ENCODE data around the gene SCRT2. TPM values are rescaled to one million over a fixed set of nuclear protein-coding genes. Genes with fewer than 3 reads are reported as not detected.

Gene SCRT2
- total and polyA plus RNA-seq, 9 of the 15 experiments (the other 6 are each of a cell fraction or from before 2014, with no cell fraction given) = 0.04 to 0.75 (median 0.13) TPM; not detected in 2

GRCh38 chr20:684676-685319 is 9.2 kb upstream of the SCRT2 start (continued):
- TF ChIP-seq E2F6 (IDR thresholded peaks at IDR 0.05; ENCODE audit: borderline replicate concordance in 1 of 2, extremely low read depth in 1 of 2, insufficient read depth in 1 of 2, insufficient read length in 1 of 2, low read depth in 1 of 2, low read length in 1 of 2, poor library complexity in 1 of 2, severe bottlenecking in 1 of 2) (no peak), TAL1 (IDR thresholded peaks at IDR 0.05) (peak; percentile 77), CBFA2T2 (conservative IDR thresholded peaks at IDR 0.05) (peak; percentile 66), MEIS2 (IDR thresholded peaks at IDR 0.05; ENCODE audit: partially characterized antibody) (peak; percentile 79), HSF4 (CRISPR knock-in tag; IDR thresholded peaks at IDR 0.05; ENCODE audit: borderline replicate concordance) (no peak), FOXM1 (IDR thresholded peaks at IDR 0.05; ENCODE audit: low read depth) (no peak), FOXM1 (CRISPR knock-in tag; IDR thresholded peaks at IDR 0.05; ENCODE audit: low read depth) (no peak), MYC (IDR thresholded peaks at IDR 0.05; ENCODE audit: low read depth, low read length) (no peak), MYC (CRISPR knock-in tag; IDR thresholded peaks at IDR 0.05; ENCODE audit: borderline replicate concordance, low read depth) (no peak), ATF7 (IDR thresholded peaks at IDR 0.05) (peak; percentile 10; the same call in 1 of the 2 replicates), ZNF174 (CRISPR knock-in tag; IDR thresholded peaks at IDR 0.05) (no peak), NFE2 (IDR thresholded peaks at IDR 0.05; ENCODE audit: low read depth) (no peak), E4F1 (CRISPR knock-in tag; IDR thresholded peaks at IDR 0.05; ENCODE audit: borderline replicate concordance) (no peak), NR2C2 (CRISPR knock-in tag; IDR thresholded peaks at IDR 0.05) (peak; percentile 87), NR2C2 (tag; IDR thresholded peaks at IDR 0.05) (peak; percentile 75; the same call in 1 of the 2 replicates), ATF1 (CRISPR knock-in tag; IDR thresholded peaks at IDR 0.05) (no peak), ATF1 (tag; IDR thresholded peaks at IDR 0.05) (no peak), ZNF589 (CRISPR knock-in tag; IDR thresholded peaks at IDR 0.05; ENCODE audit: low read depth) (no peak), PHTF2 (CRISPR knock-in tag; IDR thresholded peaks at IDR 0.05) (no peak), VEZF1 (CRISPR knock-in tag; IDR thresholded peaks at IDR 0.05) (no peak), ETS2 (tag; IDR thresholded peaks at IDR 0.05; ENCODE audit: borderline replicate concordance, poor library complexity, severe bottlenecking) (no peak), LEF1 (IDR thresholded peaks at IDR 0.05) (no peak), SNIP1 (IDR thresholded peaks at IDR 0.05; ENCODE audit: low read depth) (no peak), TEAD4 (IDR thresholded peaks at IDR 0.05; ENCODE audit: low read length) (peak; percentile 71), TEAD4 (CRISPR knock-in tag; IDR thresholded peaks at IDR 0.05; ENCODE audit: borderline replicate concordance) (no peak), TBP (optimal IDR thresholded peaks at IDR 0.05; ENCODE audit: low read depth, low read length) (no peak), ZNF830 (CRISPR knock-in tag; IDR thresholded peaks at IDR 0.05) (no peak)

Measured in K562 (cell line).